Measurements from ENCODE around the gene PPP4C. TPM values are rescaled to one million over a fixed set of nuclear protein-coding genes. Genes with fewer than 3 reads are reported as not detected.

Gene PPP4C
- total RNA-seq (10 to 100 TPM; 35.2 to 50.0 (median 42.4) TPM), polyA plus RNA-seq (10 to 100 TPM; 34.5 to 82.1 TPM)
- long read RNA-seq, donor 1, transcript PPP4C-201 (9 exons, 1,407 nt), result major isoform, 56 of 93 reads
- long read RNA-seq, donor 1, partial matches to known transcripts, result 5 of 93 reads
- long read RNA-seq, donor 1, other reads (novel, unspliced or antisense), result 27 of 93 reads
- long read RNA-seq, donor 2, transcript PPP4C-201 (9 exons, 1,407 nt), result major isoform, 65 of 94 reads
- long read RNA-seq, donor 2, partial matches to known transcripts, result 4 of 94 reads
- long read RNA-seq, donor 2, other reads (novel, unspliced or antisense), result 18 of 94 reads
- long read RNA-seq, donor 3, transcript PPP4C-201 (9 exons, 1,407 nt), result major isoform, 20 of 65 reads
- long read RNA-seq, donor 3, partial matches to known transcripts, result 4 of 65 reads
- long read RNA-seq, donor 3, other reads (novel, unspliced or antisense), result 35 of 65 reads

- peaks cover 3 to 70% (median 36%) of the 10 kb centered on the region in 9 donors for H3K36me3 ChIP-seq
- peak; percentile 92 to 93 for DNase-seq
- no peaks in the 10 kb centered on the region for H3K27me3 ChIP-seq
- peak within 1 kb of the TSS; percentile 86 to 100 (median 98) for H3K4me3 ChIP-seq
- TF ChIP-seq CTCF (IDR thresholded peaks at IDR 0.05), result peak in 3 of 9 donors; percentile 24 to 44 (median 34)
- H3K4me1 ChIP-seq, result peaks cover 13 to 55% (median 41%) of the 10 kb centered on the region in 9 donors
- H3K27ac ChIP-seq, result peak within 1 kb of the TSS; percentile 48 to 99 (median 96)
- ATAC-seq, result peak; percentile 86 to 97 (median 95)
- intact Hi-C loops (cut with DNase I), result loop anchor here in 3 of 10 donors (1.0 to 10.0 kb wide), 3 partner anchors 10 to 579 kb away; partner anchors contain the start of genes ALDOA (in 1 of the 3), FBRS (in 1 of the 3), PRR14 (in 1 of the 3) and ZNF771 (in 1 of the 3)
- WGBS, 2 donors, result 2% methylated on average over 58 to 67 of the region's 67 CpGs
- no peaks in the 10 kb centered on the region for H3K9me3 ChIP-seq
Measured at GRCh38 chr16:30075503-30076275, at the start of gene PPP4C. PPP4C (plus strand) TSS chr16:30075994; CDS start chr16:30076378, 384 bp downstream.

GRCh38 chr16:30026449-30026848, 49.3 kb upstream of the PPP4C start:
- peaks cover 4 to 62% (median 52%) of the 10 kb centered on the region in 7 donors for H3K27me3 ChIP-seq
- 89 to 90% methylated on average over 18 of the region's 18 CpGs for WGBS, 2 donors
- DNase-seq (no peak), ATAC-seq (no peak)
- no peaks in the 10 kb centered on the region for H3K9me3 ChIP-seq
- no peaks in the 10 kb centered on the region for H3K36me3 ChIP-seq
- H3K4me3 ChIP-seq, result no peak overlapping the region
- intact Hi-C loops (cut with DNase I), result loop anchor here in 3 of 10 donors (5.0 to 10.0 kb wide), 3 partner anchors 324 to 332 kb away; no protein-coding TSS in a partner anchor
- no peak for TF ChIP-seq CTCF (IDR thresholded peaks at IDR 0.05)
- H3K27ac ChIP-seq, result no peak overlapping the region
- H3K4me1 ChIP-seq, result peaks cover 0 to 14% (median 10%) of the 10 kb centered on the region in 9 donors

- intact Hi-C loops (cut with DNase I), result loop anchor here in 3 of 10 donors (5.0 to 10.0 kb wide), 3 partner anchors 326 to 333 kb away; no protein-coding TSS in a partner anchor
- WGBS, 2 donors, result 39 to 42% methylated on average over 13 of the region's 13 CpGs
- DNase-seq, result no peak
Measured at GRCh38 chr16:30027588-30028437, 48.0 kb upstream of the PPP4C start.

More at GRCh38 chr16:30027588-30028437, 48.0 kb upstream of the PPP4C start:
- Histone ChIP-seq H3K27ac (no peak overlapping the region), H3K4me1 (peaks cover 0 to 10% (median 6%) of the 10 kb centered on the region in 9 donors), H3K9me3 (no peaks in the 10 kb centered on the region), H3K36me3 (no peaks in the 10 kb centered on the region), H3K27me3 (peaks cover 4 to 76% (median 66%) of the 10 kb centered on the region in 7 donors), H3K4me3 (no peak overlapping the region)
- peak in 1 of 8 donors; percentile 10 for ATAC-seq
- TF ChIP-seq CTCF (IDR thresholded peaks at IDR 0.05), result no peak
